IPS-18a (cell line): Measurements from ENCODE around the gene CDHR3.

Experiments
- H3K27ac ChIP-seq: one replicate; pipeline ENCODE4 v1.5.1; 2013; ENCODE audit warnings: low read length
- H3K27me3 ChIP-seq: one replicate; pipeline ENCODE4 v1.6.1; 2013; ENCODE audit warnings: mild to moderate bottlenecking, low read length; ENCODE audit not compliant: control insufficient read depth, insufficient read depth
- H3K36me3 ChIP-seq: one replicate; pipeline ENCODE4 v1.6.1; 2013; ENCODE audit warnings: low read depth, low read length; ENCODE audit not compliant: control insufficient read depth
- H3K4me1 ChIP-seq: one replicate; pipeline ENCODE4 v1.6.1; 2013; ENCODE audit warnings: low read depth, low read length; ENCODE audit not compliant: control insufficient read depth
- H3K4me3 ChIP-seq: one replicate; pipeline ENCODE4 v1.5.1; 2013; ENCODE audit warnings: low read length
- H3K9ac ChIP-seq: one replicate; pipeline ENCODE4 v1.6.1; 2013; ENCODE audit warnings: mild to moderate bottlenecking, low read length, moderate library complexity
- H3K9me3 ChIP-seq: one replicate; pipeline ENCODE4 v1.6.1; 2013; ENCODE audit warnings: low read depth, low read length; ENCODE audit not compliant: control insufficient read depth

Gene CDHR3

GRCh38 chr7:106056513-106057203 lies 93.6 kb downstream of the CDHR3 start:
- H3K4me3 ChIP-seq = no peak overlapping the region
- H3K9me3 ChIP-seq = no peaks in the 10 kb centered on the region
- H3K27ac ChIP-seq = no peak overlapping the region
- H3K27me3 ChIP-seq = no peaks in the 10 kb centered on the region
- H3K9ac ChIP-seq = no peak overlapping the region
- H3K4me1 ChIP-seq = peaks cover 4% of the 10 kb centered on the region
- H3K36me3 ChIP-seq = no peaks in the 10 kb centered on the region

GRCh38 chr7:106057204-106057961 lies 94.3 kb downstream of the CDHR3 start:
- Histone ChIP-seq H3K4me3 (no peak overlapping the region), H3K4me1 (peaks cover 4% of the 10 kb centered on the region), H3K27me3 (no peaks in the 10 kb centered on the region), H3K9me3 (no peaks in the 10 kb centered on the region), H3K27ac (no peak overlapping the region), H3K36me3 (no peaks in the 10 kb centered on the region), H3K9ac (no peak overlapping the region)

GRCh38 chr7:106057962-106058927 lies 95.2 kb downstream of the CDHR3 start:
- no peaks in the 10 kb centered on the region for H3K36me3 ChIP-seq
- H3K4me3 ChIP-seq = no peak overlapping the region
- H3K27me3 ChIP-seq = no peaks in the 10 kb centered on the region
- H3K4me1 ChIP-seq = peaks cover 4% of the 10 kb centered on the region
- no peak overlapping the region for H3K9ac ChIP-seq
- H3K9me3 ChIP-seq = no peaks in the 10 kb centered on the region
- no peak overlapping the region for H3K27ac ChIP-seq

GRCh38 chr7:106058928-106059324 lies 95.9 kb downstream of the CDHR3 start:
- H3K9ac ChIP-seq = no peak overlapping the region
- no peaks in the 10 kb centered on the region for H3K36me3 ChIP-seq
- no peaks in the 10 kb centered on the region for H3K9me3 ChIP-seq
- H3K27ac ChIP-seq = no peak overlapping the region
- H3K4me1 ChIP-seq = peaks cover 4% of the 10 kb centered on the region
- H3K27me3 ChIP-seq = no peaks in the 10 kb centered on the region
- no peak overlapping the region for H3K4me3 ChIP-seq

GRCh38 chr7:106059556-106059955 lies 96.5 kb downstream of the CDHR3 start:
- no peaks in the 10 kb centered on the region for H3K27me3 ChIP-seq
- no peak overlapping the region for H3K9ac ChIP-seq
- H3K9me3 ChIP-seq = no peaks in the 10 kb centered on the region
- H3K4me1 ChIP-seq = peaks cover 4% of the 10 kb centered on the region
- no peak overlapping the region for H3K4me3 ChIP-seq
- no peak overlapping the region for H3K27ac ChIP-seq
- H3K36me3 ChIP-seq = no peaks in the 10 kb centered on the region

- H3K27ac ChIP-seq = no peak overlapping the region
- H3K27me3 ChIP-seq = no peaks in the 10 kb centered on the region
- no peak overlapping the region for H3K9ac ChIP-seq
- H3K4me3 ChIP-seq = no peak overlapping the region
- no peaks in the 10 kb centered on the region for H3K9me3 ChIP-seq
- H3K36me3 ChIP-seq = no peaks in the 10 kb centered on the region
- peaks cover 7% of the 10 kb centered on the region for H3K4me1 ChIP-seq
These were observed 97.4 kb downstream of the CDHR3 start for GRCh38 chr7:106060394-106060920.

GRCh38 chr7:106061301-106061979 lies 98.4 kb downstream of the CDHR3 start:
- peaks cover 9% of the 10 kb centered on the region for H3K4me1 ChIP-seq

GRCh38 chr7:106062006-106062405 lies 98.9 kb downstream of the CDHR3 start:
- H3K9ac ChIP-seq = no peak overlapping the region
- no peak overlapping the region for H3K27ac ChIP-seq
- no peaks in the 10 kb centered on the region for H3K36me3 ChIP-seq
- H3K4me3 ChIP-seq = no peak overlapping the region
- H3K9me3 ChIP-seq = no peaks in the 10 kb centered on the region
- H3K27me3 ChIP-seq = no peaks in the 10 kb centered on the region
- peaks cover 9% of the 10 kb centered on the region for H3K4me1 ChIP-seq

More at GRCh38 chr7:106061301-106061979, 98.4 kb downstream of the CDHR3 start:
- H3K27me3 ChIP-seq = no peaks in the 10 kb centered on the region
- no peak overlapping the region for H3K9ac ChIP-seq
- no peaks in the 10 kb centered on the region for H3K9me3 ChIP-seq
- no peak overlapping the region for H3K4me3 ChIP-seq
- H3K27ac ChIP-seq = no peak overlapping the region
- no peaks in the 10 kb centered on the region for H3K36me3 ChIP-seq

- H3K4me1 ChIP-seq = peaks cover 9% of the 10 kb centered on the region
- no peak overlapping the region for H3K27ac ChIP-seq
- no peaks in the 10 kb centered on the region for H3K27me3 ChIP-seq
These were observed 99.5 kb downstream of the CDHR3 start for GRCh38 chr7:106062521-106062931.

GRCh38 chr7:106063024-106063423 lies 100.0 kb downstream of the CDHR3 start:
- no peak overlapping the region for H3K9ac ChIP-seq
- no peak overlapping the region for H3K27ac ChIP-seq
- no peaks in the 10 kb centered on the region for H3K9me3 ChIP-seq
- no peak overlapping the region for H3K4me3 ChIP-seq
- no peaks in the 10 kb centered on the region for H3K27me3 ChIP-seq
- no peaks in the 10 kb centered on the region for H3K36me3 ChIP-seq
- peaks cover 9% of the 10 kb centered on the region for H3K4me1 ChIP-seq

More at GRCh38 chr7:106062521-106062931, 99.5 kb downstream of the CDHR3 start:
- Histone ChIP-seq H3K36me3 (no peaks in the 10 kb centered on the region), H3K9ac (no peak overlapping the region), H3K4me3 (no peak overlapping the region), H3K9me3 (no peaks in the 10 kb centered on the region)
